GM21367 (cell line): ENCODE data around the gene LDLRAD4.
"Not testable (repeated sequence)": the region's sequence is repeated elsewhere in the genome, so short reads cannot be mapped to it uniquely, and the experiment has no call there.

Experiments used
- ATAC-seq: cut with Tn5 transposase; IDR thresholded peaks from one replicate; pipeline ENCODE4 v1.9.1; 2021; ENCODE audit not compliant: unreplicated experiment

The LDLRAD4 gene

DNA sequence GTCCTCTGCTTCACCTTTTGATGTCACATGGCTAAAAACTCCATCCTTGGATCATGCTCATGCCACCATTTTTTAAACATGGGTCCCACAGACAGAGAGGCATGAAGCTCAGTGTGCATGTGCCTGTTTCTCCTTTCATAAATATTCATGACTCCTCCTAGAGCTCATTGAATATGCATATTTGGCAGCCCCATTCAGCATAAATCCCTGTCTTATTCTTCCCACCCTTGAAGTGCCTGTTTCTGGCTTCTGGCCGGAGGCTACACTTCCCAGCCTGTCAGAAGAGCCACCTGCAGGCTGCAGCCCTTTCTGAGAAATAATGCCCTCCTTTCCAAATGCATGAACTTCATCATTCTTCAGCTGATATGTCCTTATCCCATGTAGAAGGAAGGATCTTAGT is 109.7 kb downstream of the LDLRAD4 start:
- ATAC-seq: no peak

DNA sequence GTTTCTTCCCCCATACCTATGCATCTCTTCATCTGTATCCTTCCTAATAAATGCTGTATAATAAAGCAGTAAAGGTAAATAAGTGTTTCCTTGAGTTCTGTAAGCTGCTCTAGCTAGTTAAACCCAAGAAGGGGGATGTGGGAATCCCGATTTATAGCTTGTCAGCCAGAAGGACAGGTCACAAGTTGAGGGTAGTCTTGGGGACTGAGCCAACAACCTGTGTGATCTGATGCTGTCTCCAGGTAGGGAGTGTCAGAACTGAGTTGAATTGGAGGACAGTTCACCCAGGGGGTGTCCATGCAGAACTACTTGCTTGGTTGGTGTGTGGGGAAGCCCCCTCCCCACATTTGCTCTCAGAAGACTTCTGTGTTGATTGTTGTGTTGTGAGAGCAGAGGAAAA is 112.4 kb downstream of the LDLRAD4 start:
- no peak for ATAC-seq

DNA sequence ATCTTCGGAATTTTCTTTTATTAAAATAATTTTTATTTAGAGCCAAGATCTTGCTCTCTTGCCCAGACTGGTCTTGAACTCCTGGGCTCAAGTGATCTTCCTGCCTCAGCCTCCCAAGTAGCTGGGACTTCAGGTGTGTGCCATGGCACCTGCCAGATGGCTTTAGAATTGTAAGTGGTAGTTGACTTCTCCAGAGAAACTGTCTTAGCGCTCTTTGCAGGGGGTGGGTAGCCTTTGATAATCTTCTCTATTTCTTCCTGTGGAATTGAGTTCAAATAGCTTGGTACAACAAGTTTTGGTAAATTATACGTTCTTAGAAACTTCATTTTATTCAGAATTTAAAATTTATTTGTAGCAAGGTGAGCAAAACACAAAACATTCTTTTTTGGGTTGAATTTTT is 113.3 kb downstream of the LDLRAD4 start:
- ATAC-seq: no peak

DNA sequence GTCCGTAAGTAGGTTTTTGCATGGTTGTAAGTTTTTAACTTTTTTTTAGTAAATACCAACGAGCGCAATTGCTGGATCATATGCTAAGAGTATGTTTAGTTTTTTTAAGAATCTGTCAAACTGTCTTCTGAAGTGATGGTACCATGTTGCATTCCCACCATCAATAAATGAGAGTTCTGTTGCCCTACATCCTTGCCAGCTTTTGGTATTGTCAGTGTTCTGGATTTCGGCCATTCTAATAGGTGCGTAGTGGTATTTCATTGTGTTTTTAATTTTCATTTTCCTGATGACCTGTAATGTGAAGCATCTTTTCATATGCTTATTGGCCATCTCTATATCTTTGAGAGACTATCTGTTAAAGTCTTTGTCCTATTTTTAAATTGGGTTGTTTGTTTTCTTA is 114.3 kb downstream of the LDLRAD4 start:
- ATAC-seq: no peak

DNA sequence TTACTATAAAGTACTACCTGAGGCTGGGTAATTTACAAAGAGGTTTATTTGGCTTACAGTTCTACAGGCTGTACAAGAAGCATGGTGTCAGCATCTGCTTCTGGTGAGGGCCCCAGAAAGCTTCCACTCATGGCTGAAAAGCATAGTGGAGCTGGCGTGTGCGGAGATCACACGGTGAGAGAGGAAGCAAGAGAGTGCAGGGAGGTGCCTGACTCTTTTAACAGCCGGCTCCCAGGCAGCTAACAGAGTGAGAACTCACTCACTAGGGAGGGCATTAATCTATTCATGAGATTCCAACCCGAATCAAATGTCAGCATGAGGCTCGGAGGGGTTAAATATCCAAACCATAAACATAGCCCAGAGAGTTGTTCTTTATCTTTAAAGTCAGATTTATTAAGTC is 117.3 kb downstream of the LDLRAD4 start:
- no peak for ATAC-seq

DNA sequence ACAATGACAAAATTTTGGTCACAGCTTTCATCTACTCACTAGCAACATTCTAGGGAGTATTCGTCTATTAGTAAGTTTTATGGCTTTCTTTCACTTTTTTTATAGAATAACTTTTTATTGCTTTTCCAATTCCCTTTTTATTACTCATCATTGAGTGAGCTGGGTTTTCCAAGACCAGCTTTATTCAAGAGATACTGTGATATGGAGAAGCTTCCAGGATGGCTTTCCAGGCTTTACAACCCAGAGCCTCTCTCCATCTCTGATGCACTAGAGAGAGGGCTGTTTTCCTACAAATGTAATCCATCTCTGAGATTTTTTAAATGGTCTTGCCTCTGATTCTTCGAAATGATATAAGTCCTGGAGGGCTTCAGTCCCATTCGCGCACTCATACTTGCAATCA is 118.3 kb downstream of the LDLRAD4 start:
- ATAC-seq: no peak

DNA sequence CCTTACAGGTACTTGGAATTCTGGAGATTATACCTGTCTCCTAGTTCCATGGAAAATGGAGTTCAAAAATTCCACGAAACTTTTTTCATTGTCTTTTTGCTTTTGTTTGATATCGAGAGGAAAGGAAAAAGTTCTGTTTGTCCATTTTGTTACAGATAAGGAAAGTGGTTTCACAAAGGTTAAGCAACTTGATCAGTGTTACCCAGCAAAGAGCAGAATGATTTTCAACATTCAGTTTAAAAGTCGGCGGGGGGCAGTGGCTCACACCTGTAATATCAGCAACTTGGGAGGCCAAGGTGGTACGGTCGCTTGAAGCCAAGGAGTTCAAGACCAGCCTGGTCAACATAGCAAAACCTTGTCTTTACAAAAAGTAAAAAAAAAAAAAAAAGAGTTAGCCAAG is 118.8 kb downstream of the LDLRAD4 start:
- no peak for ATAC-seq

DNA sequence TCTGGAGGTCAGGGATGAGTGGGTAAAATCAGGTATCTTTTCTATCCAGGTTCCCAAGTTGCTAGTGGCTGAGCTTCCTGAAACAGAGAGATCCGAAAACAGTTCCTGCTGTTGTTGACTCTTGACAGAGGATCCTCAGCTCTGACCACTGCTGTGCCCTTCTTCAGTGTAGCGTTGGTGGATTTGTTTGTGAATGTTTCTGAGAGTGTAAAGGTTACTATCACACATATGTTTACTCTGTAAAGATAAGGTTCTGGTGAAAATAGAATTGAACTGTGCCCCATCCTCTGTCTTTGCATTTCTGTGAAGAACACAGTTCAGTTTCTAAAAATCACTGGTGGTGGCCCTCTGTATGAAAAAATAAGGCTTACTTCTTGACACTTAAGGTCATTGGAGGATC is 119.8 kb downstream of the LDLRAD4 start:
- ATAC-seq: no peak

DNA sequence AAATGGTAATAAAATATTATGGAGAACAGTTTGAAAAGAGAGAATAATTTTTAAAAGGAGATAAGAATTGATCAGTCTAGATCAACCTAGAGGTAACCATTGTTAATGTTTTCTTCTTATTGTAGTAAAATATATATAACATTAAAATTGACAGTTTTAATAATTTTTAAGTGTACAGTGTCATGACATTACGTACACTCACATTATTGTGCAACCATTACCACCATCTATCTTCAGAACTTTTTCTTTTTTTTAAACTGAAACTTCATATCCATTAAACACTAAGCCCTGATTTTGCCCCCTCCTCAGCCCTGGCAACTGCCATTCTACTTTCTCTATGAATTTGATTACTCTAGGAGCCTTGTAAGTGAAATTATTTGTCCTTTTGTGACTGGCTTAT is 121.1 kb downstream of the LDLRAD4 start:
- ATAC-seq: no peak

DNA sequence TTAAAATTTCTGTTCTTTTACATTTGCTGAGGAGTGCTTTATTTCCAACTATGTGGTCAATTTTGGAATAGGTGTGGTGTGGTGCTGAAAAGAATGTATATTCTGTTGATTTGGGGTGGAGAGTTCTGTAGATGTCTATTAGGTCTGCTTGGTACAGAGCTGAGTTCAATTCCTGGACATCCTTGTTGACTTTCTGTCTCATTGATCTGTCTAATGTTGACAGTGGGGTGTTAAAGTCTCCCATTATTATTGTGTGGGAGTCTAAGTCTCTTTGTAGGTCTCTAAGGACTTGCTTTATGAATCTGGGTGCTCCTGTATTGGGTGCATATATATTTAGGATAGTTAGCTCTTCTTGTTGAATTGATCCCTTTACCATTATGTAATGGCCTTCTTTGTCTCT is 127.9 kb downstream of the LDLRAD4 start:
- ATAC-seq: not testable (repeated sequence)

DNA sequence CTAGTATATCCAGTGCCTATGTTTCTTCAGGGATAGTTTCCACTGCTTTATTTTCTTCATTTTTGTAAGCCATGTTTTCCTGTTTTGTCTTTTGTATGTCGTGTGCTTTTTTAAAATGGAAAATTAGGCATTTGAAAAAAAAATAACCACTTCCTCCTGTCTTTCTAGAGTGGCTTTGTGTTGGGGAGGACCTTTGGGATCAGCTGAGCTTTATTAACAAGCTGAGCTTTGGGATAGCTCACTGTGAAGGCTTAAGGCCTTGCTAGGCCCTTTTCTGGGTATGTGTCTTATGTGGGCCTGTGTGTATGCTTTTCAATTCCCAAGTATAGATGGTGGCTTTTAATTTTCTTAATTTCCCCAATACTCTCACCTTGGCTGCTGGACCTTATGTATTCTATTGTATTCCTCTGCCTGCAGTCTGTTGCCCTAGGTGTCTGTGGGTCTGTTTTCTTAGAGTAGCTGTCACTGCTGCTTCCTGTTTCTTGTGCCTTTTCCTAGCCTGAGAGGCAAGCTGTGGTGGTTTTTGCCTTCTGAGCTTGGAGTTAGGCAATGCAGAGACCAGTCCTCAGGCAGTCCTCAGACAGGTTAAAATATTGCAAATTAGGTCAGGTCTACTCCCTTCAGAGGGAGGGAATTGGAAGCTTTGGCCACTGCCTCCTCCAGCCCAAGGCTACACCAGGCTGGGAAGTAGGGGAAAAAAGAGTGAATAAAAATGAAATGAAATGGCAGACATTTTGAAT is 134.7 kb downstream of the LDLRAD4 start:
- no peak for ATAC-seq

DNA sequence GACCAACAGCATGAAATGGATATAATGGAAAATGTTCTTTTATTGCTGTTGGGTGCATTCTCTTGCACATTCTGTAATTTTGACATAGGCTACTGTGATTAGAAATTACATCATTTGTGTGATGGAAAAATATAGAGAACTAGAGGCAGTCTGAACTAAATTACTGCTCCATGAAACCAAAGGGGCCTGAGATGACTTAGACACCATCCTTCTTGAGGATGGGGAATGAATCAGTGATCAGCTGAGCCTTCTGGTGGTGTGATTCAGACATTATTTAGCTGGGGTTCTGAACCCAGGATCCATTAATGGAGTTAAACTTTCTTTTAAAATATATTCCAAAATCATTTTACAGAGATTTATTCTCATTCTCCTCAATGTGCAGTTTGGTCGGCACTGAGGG is 135.8 kb downstream of the LDLRAD4 start:
- no peak for ATAC-seq

DNA sequence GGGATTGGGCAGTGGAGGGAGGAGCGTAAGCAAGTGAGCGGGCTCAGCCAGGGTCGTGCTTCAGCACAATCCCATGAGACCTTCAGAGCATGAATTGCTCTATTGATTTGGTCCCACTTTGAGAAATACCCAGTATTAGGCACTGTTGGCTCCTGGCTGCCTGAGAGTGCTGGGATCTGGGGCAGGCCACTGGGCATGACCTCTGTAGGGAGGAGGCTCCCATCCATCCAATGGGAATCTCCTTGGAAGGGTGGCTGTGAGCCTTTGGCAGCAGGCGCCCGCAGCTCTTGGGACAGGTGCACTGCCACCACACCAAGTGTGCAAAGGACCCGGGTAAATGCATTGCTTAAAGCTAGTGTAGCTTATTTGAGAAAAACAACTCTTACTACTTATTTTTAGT is 137.5 kb downstream of the LDLRAD4 start:
- no peak for ATAC-seq

DNA sequence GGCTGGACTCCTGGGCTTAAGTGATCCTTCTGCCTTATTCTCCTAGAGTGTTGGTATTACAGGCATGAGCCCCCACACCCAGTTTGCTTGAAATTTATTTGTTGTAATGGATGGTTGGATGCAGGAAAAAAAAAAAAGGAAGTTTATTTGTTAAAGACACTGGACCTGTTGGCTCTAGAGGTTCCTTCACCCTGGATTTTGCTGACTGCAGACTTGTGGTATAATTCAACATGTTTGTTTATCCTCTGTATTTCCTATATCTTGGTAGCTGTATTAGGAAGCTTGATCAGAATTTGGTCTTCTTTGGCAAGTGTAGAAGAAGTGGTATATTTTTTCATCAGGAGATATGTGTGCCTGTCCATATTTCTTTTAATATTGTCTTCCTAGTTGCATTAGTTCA is 138.7 kb downstream of the LDLRAD4 start:
- no peak for ATAC-seq

DNA sequence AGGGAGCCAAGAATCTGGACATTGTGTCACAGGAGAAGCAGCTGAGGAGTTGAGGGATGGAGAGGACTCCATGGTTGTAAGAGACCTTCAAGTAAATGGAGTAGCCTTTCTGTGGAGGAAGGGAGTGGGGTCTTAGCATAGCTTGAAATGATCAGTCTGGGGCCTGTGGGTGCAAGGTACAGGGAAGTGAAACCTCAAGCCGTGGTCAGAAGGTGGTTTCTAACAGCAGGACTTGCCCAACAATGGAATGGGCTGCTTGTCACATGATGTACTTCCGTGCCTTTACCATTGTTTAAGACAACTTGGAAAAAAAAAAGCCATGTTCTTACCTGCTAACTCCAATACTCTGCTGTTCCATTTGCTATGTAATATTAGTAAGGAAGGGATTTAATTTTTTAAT is 140.7 kb downstream of the LDLRAD4 start:
- peak; percentile 47 for ATAC-seq

DNA sequence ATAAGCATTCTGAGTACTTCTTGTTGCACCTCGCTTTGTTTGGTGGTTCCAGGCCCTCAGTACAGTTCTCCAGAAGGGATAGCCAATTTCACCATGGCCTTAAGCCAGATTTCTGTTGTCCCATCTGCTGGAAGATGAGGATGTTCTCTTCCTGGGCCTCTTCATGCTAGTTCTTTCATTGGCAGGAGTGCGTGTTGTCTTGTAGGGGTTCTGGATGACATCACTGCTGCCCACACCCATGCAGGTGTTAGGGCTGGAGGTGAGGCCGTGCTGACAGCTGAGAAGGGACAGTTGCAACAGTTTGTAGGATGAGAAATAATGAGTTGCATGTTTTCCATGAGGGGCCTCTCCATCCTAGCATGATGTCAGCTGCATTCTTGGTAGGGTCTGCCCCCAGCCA is 142.9 kb downstream of the LDLRAD4 start:
- ATAC-seq: no peak

DNA sequence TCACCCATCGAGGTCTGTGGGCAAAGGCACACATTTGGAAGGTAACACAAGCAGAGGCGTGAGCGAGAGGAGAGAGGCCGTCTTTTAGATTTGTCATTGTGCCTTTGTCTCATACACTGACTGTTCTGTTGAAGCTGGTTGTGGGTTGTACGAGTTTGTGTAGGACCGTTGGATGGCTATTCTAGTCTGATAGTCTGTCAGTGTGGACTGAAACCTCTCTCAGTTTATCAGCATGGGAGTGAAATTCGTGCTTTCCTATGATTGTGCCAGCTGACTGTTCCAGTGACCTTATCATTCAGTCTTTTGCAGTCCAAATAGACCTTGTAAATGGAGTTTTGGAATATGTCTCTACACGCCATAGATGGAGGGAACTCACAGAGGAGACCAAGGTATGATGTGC is 143.5 kb downstream of the LDLRAD4 start:
- no peak for ATAC-seq

DNA sequence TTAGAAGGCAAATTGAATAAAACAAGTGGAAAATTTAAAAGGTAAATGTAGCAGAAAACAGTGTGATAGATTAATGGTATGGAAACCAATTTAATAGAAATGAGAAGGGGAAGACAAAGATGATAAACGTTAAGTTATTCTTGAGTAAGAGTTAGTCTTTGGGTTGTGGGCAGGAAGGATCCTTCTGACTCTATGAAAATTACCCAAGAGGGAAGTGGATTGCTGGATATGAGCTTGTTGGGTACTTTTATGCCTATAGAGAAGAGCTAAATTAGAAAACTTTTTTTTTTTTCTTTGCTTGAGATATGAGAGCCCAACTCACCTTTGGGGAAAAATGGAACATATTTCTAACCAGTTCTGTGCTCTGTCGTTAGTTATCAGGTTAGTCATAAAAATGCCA is 144.0 kb downstream of the LDLRAD4 start:
- ATAC-seq: no peak

DNA sequence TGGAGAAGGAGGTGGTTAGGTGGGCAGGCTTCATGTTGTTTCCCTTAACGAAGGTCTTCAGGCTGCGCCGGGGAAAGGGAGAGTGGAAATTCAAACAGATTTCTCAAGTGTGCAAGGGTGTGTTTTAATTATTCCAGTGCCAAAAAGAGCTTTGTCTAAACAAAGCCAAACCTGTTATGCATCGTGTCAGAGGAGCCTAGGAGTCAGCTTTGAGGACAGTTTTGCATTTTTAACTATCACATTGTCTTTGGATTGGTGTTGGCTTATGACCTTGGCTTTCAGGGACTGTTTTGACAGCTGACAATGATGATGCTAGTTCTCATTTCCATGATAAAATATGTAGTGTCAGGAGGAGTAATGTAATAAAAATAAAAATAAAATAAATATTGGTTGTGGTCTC is 144.8 kb downstream of the LDLRAD4 start:
- ATAC-seq: no peak

DNA sequence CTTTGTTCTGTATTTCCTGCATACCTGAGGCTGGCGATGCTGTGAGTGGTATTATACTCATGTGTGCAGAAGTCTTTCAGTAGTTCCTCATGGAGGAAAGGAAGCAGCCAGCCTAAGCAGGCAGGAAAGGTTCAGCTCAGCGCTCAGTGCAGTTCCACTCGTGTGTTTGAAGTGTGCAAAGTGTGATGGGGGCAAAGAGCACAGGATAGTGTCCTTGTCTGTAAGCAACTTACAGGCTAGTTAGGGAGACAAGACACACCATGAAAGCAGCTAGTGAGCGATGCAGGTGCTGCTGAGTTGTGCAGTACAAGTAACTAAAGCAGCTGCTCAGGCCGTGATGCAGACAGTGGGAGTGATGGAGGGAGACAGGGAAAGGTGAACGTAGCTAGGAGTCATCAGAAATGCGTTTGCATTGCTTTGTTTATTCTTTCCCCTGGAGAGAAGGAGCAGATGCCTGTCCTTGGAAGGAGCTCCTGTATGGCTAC is 146.2 kb downstream of the LDLRAD4 start:
- no peak for ATAC-seq

DNA sequence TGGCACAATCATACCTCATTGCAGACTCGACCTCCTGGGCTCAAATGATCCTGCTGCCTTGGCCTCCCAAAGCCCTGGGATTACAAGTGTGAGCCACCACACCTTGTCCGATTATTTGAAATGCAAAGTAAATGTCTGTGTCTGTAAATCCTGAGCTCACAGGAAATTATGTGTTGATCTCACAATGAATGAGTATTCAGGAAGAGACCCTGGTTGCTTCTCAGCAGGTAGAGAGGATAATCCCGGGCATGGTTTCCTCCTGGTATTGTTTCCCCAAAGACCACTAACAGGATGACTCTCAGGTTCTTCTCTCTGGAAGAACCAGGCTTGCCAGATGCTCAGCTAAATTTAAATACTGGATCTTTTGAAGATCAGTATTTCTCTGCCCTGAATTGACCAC is 147.6 kb downstream of the LDLRAD4 start:
- ATAC-seq: no peak

DNA sequence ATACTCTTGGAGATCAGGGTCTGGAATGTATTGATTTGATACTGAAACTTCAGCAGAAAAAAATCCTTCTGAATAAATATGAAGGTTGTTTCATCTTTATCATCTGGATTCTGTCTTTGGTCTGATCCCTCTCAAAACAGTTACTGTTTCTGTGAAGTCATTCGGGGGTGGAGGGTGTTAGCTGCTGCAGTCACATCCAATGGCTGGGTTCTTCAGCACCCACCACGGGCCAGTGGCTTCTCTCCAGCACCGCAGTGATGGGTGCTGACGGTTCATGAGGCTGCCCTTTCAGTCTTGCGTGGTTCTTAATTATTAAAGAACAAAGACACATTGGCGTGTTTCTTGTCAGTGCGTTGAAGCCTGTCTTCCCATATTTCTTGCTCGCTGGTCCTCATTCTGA is 148.0 kb downstream of the LDLRAD4 start:
- ATAC-seq: no peak
